H1 (cell line): ENCODE measurements around the gene UNC50.

Experiments
- BRCA1 ChIP-seq: IDR thresholded peaks from 2 replicates; pipeline ENCODE4 v1.6.1; 2012; ENCODE audit warnings: low read depth, low read length, improper control_type of control experiment
- CHD2 ChIP-seq: IDR thresholded peaks from 2 replicates; pipeline ENCODE4 v1.6.1; 2012; ENCODE audit warnings: low read length, improper control_type of control experiment
- POLR2AphosphoS5 ChIP-seq: IDR thresholded peaks from 2 replicates; pipeline ENCODE4 v1.6.1; 2011; ENCODE audit warnings: low read depth, low read length
- RAD21 ChIP-seq, 2 experiments: IDR thresholded peaks in 1 of 2; conservative IDR thresholded peaks in 1 of 2; 2 replicates each; pipeline ENCODE4 v1.6.1; 2011; ENCODE audit warnings: low read depth in 2 of 2, low read length in 2 of 2, improper control_type of control experiment in 1 of 2, inconsistent platforms in 1 of 2, mild to moderate bottlenecking in 1 of 2, moderate library complexity in 1 of 2
- SP1 ChIP-seq: IDR thresholded peaks from 2 replicates; pipeline ENCODE4 v1.6.1; 2011; ENCODE audit warnings: low read depth, low read length
- TAF1 ChIP-seq: IDR thresholded peaks from 2 replicates; pipeline ENCODE4 v1.6.1; 2011; ENCODE audit warnings: mild to moderate bottlenecking, low read depth, low read length
- TBP ChIP-seq: IDR thresholded peaks from 2 replicates; pipeline ENCODE4 v1.6.1; 2011; ENCODE audit warnings: low read depth, low read length, improper control_type of control experiment
- TEAD4 ChIP-seq: IDR thresholded peaks from 2 replicates; pipeline ENCODE4 v1.6.1; 2012; ENCODE audit warnings: low read depth, low read length, inconsistent platforms, mixed read lengths
- TF ChIP-seq, protein P1 (sequence below), 3 experiments: IDR thresholded peaks; 1 replicate in 2 of 3; 2 replicates in 1 of 3; pipeline versions ENCODE4 v1.5.1 to v1.6.1; 2011; ENCODE audit warnings: low read length in 3 of 3, mild to moderate bottlenecking in 3 of 3, inconsistent platforms in 2 of 3, low read depth in 1 of 3, moderate library complexity in 1 of 3; ENCODE audit not compliant: insufficient read depth in 1 of 3; ENCODE audit errors: control extremely low read depth in 1 of 3
- TF ChIP-seq, protein P2 (sequence below): IDR thresholded peaks from 2 replicates; pipeline ENCODE4 v1.6.1; 2011; ENCODE audit warnings: low read depth, mild to moderate bottlenecking, low read length; ENCODE audit not compliant: insufficient read depth

DNA sequence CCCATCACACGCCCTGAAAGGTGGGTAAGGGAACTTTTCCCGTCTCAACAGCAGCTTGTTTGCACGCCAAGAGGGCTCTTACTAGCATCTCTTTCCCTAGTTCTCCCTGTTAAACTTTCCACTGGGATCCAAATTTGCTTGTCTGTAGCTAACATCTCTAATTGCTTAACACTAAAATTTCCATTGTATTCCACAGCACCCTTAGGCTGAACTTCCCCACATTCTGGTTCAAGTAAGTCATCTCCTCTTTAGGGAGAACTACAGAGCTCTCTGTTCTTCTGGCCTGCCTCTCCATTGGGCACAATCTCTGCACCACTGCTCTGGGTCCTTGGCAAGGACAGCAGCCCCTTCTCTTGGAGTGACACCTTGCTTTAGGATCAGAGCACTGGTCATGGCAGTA, 24.0 kb downstream of the UNC50 start:
- no peak for TF ChIP-seq TAF1
- no peak for TF ChIP-seq RAD21 (IDR thresholded peaks at IDR 0.05 in 1 of 2, conservative IDR thresholded peaks at IDR 0.05 in 1 of 2; ENCODE audit: low read depth in 2 of 2, low read length in 2 of 2)
- no peak for TF ChIP-seq BRCA1
- TF ChIP-seq, protein P1, sequence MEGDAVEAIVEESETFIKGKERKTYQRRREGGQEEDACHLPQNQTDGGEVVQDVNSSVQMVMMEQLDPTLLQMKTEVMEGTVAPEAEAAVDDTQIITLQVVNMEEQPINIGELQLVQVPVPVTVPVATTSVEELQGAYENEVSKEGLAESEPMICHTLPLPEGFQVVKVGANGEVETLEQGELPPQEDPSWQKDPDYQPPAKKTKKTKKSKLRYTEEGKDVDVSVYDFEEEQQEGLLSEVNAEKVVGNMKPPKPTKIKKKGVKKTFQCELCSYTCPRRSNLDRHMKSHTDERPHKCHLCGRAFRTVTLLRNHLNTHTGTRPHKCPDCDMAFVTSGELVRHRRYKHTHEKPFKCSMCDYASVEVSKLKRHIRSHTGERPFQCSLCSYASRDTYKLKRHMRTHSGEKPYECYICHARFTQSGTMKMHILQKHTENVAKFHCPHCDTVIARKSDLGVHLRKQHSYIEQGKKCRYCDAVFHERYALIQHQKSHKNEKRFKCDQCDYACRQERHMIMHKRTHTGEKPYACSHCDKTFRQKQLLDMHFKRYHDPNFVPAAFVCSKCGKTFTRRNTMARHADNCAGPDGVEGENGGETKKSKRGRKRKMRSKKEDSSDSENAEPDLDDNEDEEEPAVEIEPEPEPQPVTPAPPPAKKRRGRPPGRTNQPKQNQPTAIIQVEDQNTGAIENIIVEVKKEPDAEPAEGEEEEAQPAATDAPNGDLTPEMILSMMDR (IDR thresholded peaks at IDR 0.05; ENCODE audit: control extremely low read depth in 1 of 3, insufficient read depth in 1 of 3, low read depth in 1 of 3, low read length in 3 of 3): no peak
- TF ChIP-seq CHD2: no peak
- no peak for TF ChIP-seq TBP
- no peak for TF ChIP-seq TEAD4
- no peak for TF ChIP-seq POLR2AphosphoS5
- TF ChIP-seq, protein P2, sequence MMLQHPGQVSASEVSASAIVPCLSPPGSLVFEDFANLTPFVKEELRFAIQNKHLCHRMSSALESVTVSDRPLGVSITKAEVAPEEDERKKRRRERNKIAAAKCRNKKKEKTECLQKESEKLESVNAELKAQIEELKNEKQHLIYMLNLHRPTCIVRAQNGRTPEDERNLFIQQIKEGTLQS: no peak
- no peak for TF ChIP-seq SP1
